IMR-90 (cell line): ENCODE data around the gene SMG1. TPM values are rescaled to one million over a fixed set of nuclear protein-coding genes. Genes with fewer than 3 reads are reported as not detected.

Source experiments
- ATAC-seq: fragments of 200-7000 bp; cut with Tn5 transposase; 2 replicates; pipeline ENCODE4 v1.9.1; 2020; ENCODE audit warnings: low read depth, mild to moderate bottlenecking, moderate library complexity
- BruUV-seq: library from RNA; stranded (reverse); fragments of 400-500 nt; replicated peaks from 2 replicates; lab custom pipeline; 2021; lab: Mats Ljungman, UMichigan
- CTCF ChIA-PET: fragments of 300-600 bp; formaldehyde crosslinking; extraction: SDS; loops from one replicate; lab custom pipeline; 2021; ENCODE audit warnings: antibody characterized with exemption; lab: Yijun Ruan, JAX
- POLR2A ChIA-PET: fragments of 300-600 bp; sonication (Branson Sonifier 250); formaldehyde crosslinking; loops from one replicate; lab custom pipeline; 2022; ENCODE audit warnings: antibody characterized with exemption; ENCODE audit not compliant: unreplicated experiment; lab: Charles Lee
- DNase-seq: peaks from one replicate; pipeline ENCODE4 v3.0.0; 2013
- H2AFZ ChIP-seq: replicated peaks from 2 replicates; pipeline ENCODE3; 2013; ENCODE audit warnings: low read length, mild to moderate bottlenecking; ENCODE audit not compliant: poor library complexity
- H2AK5ac ChIP-seq: 2 replicates; pipeline ENCODE4 v1.6.1; 2013; ENCODE audit warnings: low read depth, low read length, inconsistent platforms
- H2AK9ac ChIP-seq: replicated peaks from 2 replicates; pipeline ENCODE3; 2013; ENCODE audit warnings: mild to moderate bottlenecking, low read depth, low read length, moderate library complexity; ENCODE audit not compliant: poor library complexity
- H2BK120ac ChIP-seq: 2 replicates; pipeline ENCODE4 v1.6.1; 2013; ENCODE audit warnings: low read depth, low read length, inconsistent platforms
- H2BK15ac ChIP-seq: 3 replicates; pipeline ENCODE4 v1.6.1; 2013; ENCODE audit warnings: low read depth, low read length, inconsistent platforms
- H2BK20ac ChIP-seq: 2 replicates; pipeline ENCODE4 v1.6.1; 2013; ENCODE audit warnings: low read depth, mild to moderate bottlenecking, inconsistent platforms, low read length, moderate library complexity
- H2BK5ac ChIP-seq: 2 replicates; pipeline ENCODE4 v1.6.1; 2013; ENCODE audit warnings: mild to moderate bottlenecking, low read depth, low read length, inconsistent platforms; ENCODE audit not compliant: poor library complexity, severe bottlenecking
- H3K14ac ChIP-seq: replicated peaks from 2 replicates; pipeline ENCODE4 v1.6.1; 2013; ENCODE audit warnings: low read depth, low read length, inconsistent platforms
- H3K18ac ChIP-seq: 2 replicates; pipeline ENCODE4 v1.6.1; 2013; ENCODE audit warnings: low read depth, low read length, control low read depth
- H3K23ac ChIP-seq: 2 replicates; pipeline ENCODE4 v1.6.1; 2013; ENCODE audit warnings: low read depth, low read length, inconsistent platforms
- H3K27ac ChIP-seq: 2 replicates; pipeline ENCODE4 v1.5.1; 2013; ENCODE audit warnings: mild to moderate bottlenecking, control low read depth, low read length; ENCODE audit not compliant: insufficient read depth
- H3K27me3 ChIP-seq: 2 replicates; pipeline ENCODE4 v1.6.1; 2013; ENCODE audit warnings: low read length; ENCODE audit not compliant: control insufficient read depth, insufficient read depth
- H3K36me3 ChIP-seq: 2 replicates; pipeline ENCODE4 v1.6.1; 2013; ENCODE audit warnings: low read length, mixed read lengths; ENCODE audit not compliant: control insufficient read depth, insufficient read depth
- H3K4ac ChIP-seq: 2 replicates; pipeline ENCODE4 v1.6.1; 2013; ENCODE audit warnings: low read depth, low read length, inconsistent platforms
- H3K4me1 ChIP-seq: 2 replicates; pipeline ENCODE4 v1.6.1; 2013; ENCODE audit warnings: low read length, mixed read lengths; ENCODE audit not compliant: control insufficient read depth, insufficient read depth
- H3K4me2 ChIP-seq: 2 replicates; pipeline ENCODE4 v1.6.1; 2013; ENCODE audit warnings: low read depth, mild to moderate bottlenecking, control low read depth, low read length, moderate library complexity
- H3K4me3 ChIP-seq: 2 replicates; pipeline ENCODE4 v1.5.1; 2013; ENCODE audit warnings: low read depth, mild to moderate bottlenecking, control low read depth, low read length, moderate library complexity; ENCODE audit not compliant: insufficient read depth
- H3K56ac ChIP-seq: 2 replicates; pipeline ENCODE4 v1.6.1; 2013; ENCODE audit warnings: low read length, inconsistent platforms; ENCODE audit not compliant: insufficient read depth; ENCODE audit errors: extremely low read depth
- H3K79me1 ChIP-seq, 2 experiments: 2 replicates each; pipeline ENCODE4 v1.6.1; 2013; ENCODE audit warnings: low read length in 2 of 2, inconsistent platforms in 1 of 2, low read depth in 1 of 2
- H3K9ac ChIP-seq: 2 replicates; pipeline ENCODE4 v1.6.1; 2013; ENCODE audit warnings: low read depth, low read length, control low read depth
- H3K9me1 ChIP-seq: 2 replicates; pipeline ENCODE4 v1.6.1; 2013; ENCODE audit warnings: low read length, inconsistent platforms; ENCODE audit not compliant: insufficient read depth
- H3K9me3 ChIP-seq: 2 replicates; pipeline ENCODE4 v1.6.1; 2013; ENCODE audit warnings: low read length; ENCODE audit not compliant: control insufficient read depth, insufficient read depth
- H4K20me1 ChIP-seq: 2 replicates; pipeline ENCODE4 v1.6.1; 2013; ENCODE audit warnings: low read length, inconsistent platforms; ENCODE audit not compliant: insufficient read depth
- H4K5ac ChIP-seq: 2 replicates; pipeline ENCODE4 v1.6.1; 2013; ENCODE audit warnings: mild to moderate bottlenecking, low read depth, low read length, control low read depth
- H4K8ac ChIP-seq, 2 experiments: 2 replicates each; pipeline ENCODE4 v1.6.1; 2013; ENCODE audit warnings: low read depth in 2 of 2, low read length in 2 of 2, control low read depth in 1 of 2, inconsistent platforms in 1 of 2
- H4K91ac ChIP-seq: 2 replicates; pipeline ENCODE4 v1.6.1; 2013; ENCODE audit warnings: low read depth, low read length, inconsistent platforms; ENCODE audit not compliant: insufficient read depth
- BHLHE40 ChIP-seq: fragments of 150-350 bp; IDR thresholded peaks from 2 replicates; pipeline ENCODE4 v1.6.1; 2016; ENCODE audit warnings: mild to moderate bottlenecking, low read depth, low read length
- CEBPB ChIP-seq: IDR thresholded peaks from 2 replicates; pipeline ENCODE4 v1.6.1; 2012; ENCODE audit warnings: low read depth, low read length, improper control_type of control experiment
- FOS ChIP-seq: fragments of 150-350 bp; IDR thresholded peaks from 2 replicates; pipeline ENCODE4 v1.6.1; 2016; ENCODE audit warnings: low read depth, low read length
- MAFK ChIP-seq: IDR thresholded peaks from 2 replicates; pipeline ENCODE4 v1.6.1; 2012; ENCODE audit warnings: low read depth, low read length, improper control_type of control experiment
- MAZ ChIP-seq: IDR thresholded peaks from 2 replicates; pipeline ENCODE4 v1.6.1; 2012; ENCODE audit warnings: low read depth, mild to moderate bottlenecking, low read length, improper control_type of control experiment, moderate library complexity, borderline replicate concordance
- MXI1 ChIP-seq: IDR thresholded peaks from 2 replicates; pipeline ENCODE4 v1.6.1; 2012; ENCODE audit warnings: low read depth, mild to moderate bottlenecking, low read length, moderate library complexity, borderline replicate concordance
- NFE2L2 ChIP-seq: fragments of 150-350 bp; IDR thresholded peaks from 2 replicates; pipeline ENCODE4 v1.6.1; 2016; ENCODE audit warnings: low read depth, mild to moderate bottlenecking, low read length
- RAD21 ChIP-seq: IDR thresholded peaks from 2 replicates; pipeline ENCODE4 v1.6.1; 2012; ENCODE audit warnings: low read length, improper control_type of control experiment
- RFX5 ChIP-seq: IDR thresholded peaks from 2 replicates; pipeline ENCODE4 v1.8.0; 2012; ENCODE audit warnings: low read depth, mild to moderate bottlenecking, low read length, moderate library complexity
- dilution Hi-C: fragments of 300-500 bp; cut with HindIII; formaldehyde crosslinking; loops from one replicate; pipeline ENCODE4 v1.14.3; 2018; ENCODE audit warnings: low sequenced_read_pairs; ENCODE audit not compliant: unreplicated experiment
- in situ Hi-C: fragments of 300-500 bp; cut with MboI; formaldehyde crosslinking; loops from 3 replicates; pipeline ENCODE4 v1.14.3; 2019; ENCODE audit warnings: low sequenced_read_pairs, inconsistent platforms, mixed read lengths
- intact Hi-C: fragments of 100-400 bp; cut with micrococcal nuclease; formaldehyde crosslinking; loops from 2 replicates; pipeline ENCODE4 v1.10.0; 2022
- polyA plus RNA-seq, 3 experiments: library from polyadenylated mRNA; depleted of rRNA; stranded (reverse); fragments of >200 nt; gene quantifications; 2 replicates each; pipeline ENCODE4 v1.2.3, GENCODE V29; 2012; ENCODE audit warnings: low replicate concordance in 1 of 3
- total RNA-seq: library from RNA; depleted of rRNA; stranded (reverse); fragments of >200 nt; gene quantifications from 2 replicates; pipeline ENCODE4 v1.2.3, GENCODE V29; 2012

SMG1 gene
- total and polyA plus RNA-seq, 2 of the 4 experiments (the other 2 are of a cell fraction), result 13.4 to 53.8 TPM

DNA sequence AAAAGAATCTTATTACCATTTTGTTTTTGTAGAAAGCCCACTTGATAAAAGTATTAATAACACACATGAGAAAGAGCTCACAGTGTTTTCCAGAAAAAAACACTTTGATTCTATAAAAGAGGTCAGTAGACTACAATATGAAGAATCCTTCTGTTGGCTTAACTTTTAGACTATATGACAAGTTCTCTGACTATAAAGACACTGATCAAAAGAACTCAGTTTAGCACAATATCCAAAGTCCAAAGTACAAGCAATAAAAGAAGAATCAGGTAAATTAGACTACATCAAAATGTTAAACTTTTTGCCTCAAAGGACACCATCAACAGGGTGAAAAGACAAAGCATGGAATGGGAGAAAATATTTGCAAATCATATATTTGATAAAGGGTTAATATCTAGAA is 11.2 kb upstream of the SMG1 start:
- dilution Hi-C loops, result no loop called here
- Histone ChIP-seq H2BK15ac (no peak overlapping the region), H3K9ac (no peak overlapping the region), H3K79me1 (no peaks in the 10 kb centered on the region), H3K4me3 (no peak overlapping the region), H4K20me1 (no peaks in the 10 kb centered on the region), H4K5ac (no peak overlapping the region), H4K91ac (no peak overlapping the region), H3K18ac (no peak overlapping the region), H3K4ac (no peak overlapping the region), H3K27ac (no peak overlapping the region), H3K4me2 (no peak overlapping the region), H3K9me3 (no peaks in the 10 kb centered on the region), H3K56ac (no peak overlapping the region), H3K4me1 (no peaks in the 10 kb centered on the region), H2AK5ac (no peak overlapping the region), H3K27me3 (no peaks in the 10 kb centered on the region; the same call in 1 of the 2 replicates), H4K8ac (no peak overlapping the region), H3K36me3 (no peaks in the 10 kb centered on the region), H2BK120ac (no peak overlapping the region), H2BK5ac (no peak overlapping the region), H3K9me1 (no peaks in the 10 kb centered on the region), H2BK20ac (no peak overlapping the region), H3K14ac (no peak overlapping the region), H3K23ac (no peak overlapping the region), H2AK9ac (no peak overlapping the region), H2AFZ (no peak overlapping the region)
- POLR2A ChIA-PET, result no interaction called here
- in situ Hi-C loops, result no loop called here
- TF ChIP-seq MAZ (no peak), BHLHE40 (no peak), MAFK (no peak), RFX5 (no peak), NFE2L2 (no peak), CEBPB (no peak), FOS (no peak), RAD21 (no peak), MXI1 (no peak)
- no peak for ATAC-seq
- intact Hi-C loops, result no loop called here
- DNase-seq, result no peak
- CTCF ChIA-PET, result interaction anchor here (0.5 kb wide), 1 partner anchor 44 kb away, joined by 4 read pairs; no protein-coding TSS in a partner anchor
- BruUV-seq, result no TSS peak
